Skeletal muscle satellite cell (primary cell): Measurements from ENCODE around the gene MUC5AC.

Source experiments
- H3K27me3 ChIP-seq: 2 replicates; pipeline ENCODE4 v1.7.0; 2013; ENCODE audit warnings: low read length; ENCODE audit not compliant: control insufficient read depth, insufficient read depth
- H3K36me3 ChIP-seq: 2 replicates; pipeline ENCODE4 v1.7.0; 2013; ENCODE audit warnings: mild to moderate bottlenecking, control low read depth, low read length; ENCODE audit not compliant: insufficient read depth
- H3K4me1 ChIP-seq: 2 replicates; pipeline ENCODE4 v1.7.0; 2013; ENCODE audit warnings: low read length; ENCODE audit not compliant: control insufficient read depth, insufficient read depth
- H3K4me2 ChIP-seq: 2 replicates; pipeline ENCODE4 v1.7.0; 2013; ENCODE audit warnings: mild to moderate bottlenecking, low read length
- H3K4me3 ChIP-seq: 2 replicates; pipeline ENCODE4 v1.7.0; 2013; ENCODE audit warnings: low read length
- H3K9ac ChIP-seq: 2 replicates; pipeline ENCODE4 v1.7.0; 2013; ENCODE audit warnings: mild to moderate bottlenecking, low read depth, low read length, moderate library complexity
- H3K9me3 ChIP-seq: replicated peaks from 2 replicates; pipeline ENCODE4 v1.7.0; 2013; ENCODE audit warnings: mild to moderate bottlenecking, control low read depth, low read length

The MUC5AC gene

GRCh38 chr11:1230456-1231395 is 73.0 kb downstream of the MUC5AC start:
- peaks cover 4% of the 10 kb centered on the region for H3K27me3 ChIP-seq
- H3K9ac ChIP-seq: no peak overlapping the region
- no peak overlapping the region for H3K4me3 ChIP-seq
- H3K36me3 ChIP-seq: no peaks in the 10 kb centered on the region
- no peaks in the 10 kb centered on the region for H3K9me3 ChIP-seq
- H3K4me1 ChIP-seq: no peaks in the 10 kb centered on the region
- H3K4me2 ChIP-seq: no peak overlapping the region

GRCh38 chr11:1231396-1232020 is 73.8 kb downstream of the MUC5AC start:
- H3K27me3 ChIP-seq: peaks cover 2% of the 10 kb centered on the region
- no peaks in the 10 kb centered on the region for H3K4me1 ChIP-seq
- H3K36me3 ChIP-seq: no peaks in the 10 kb centered on the region
- no peak overlapping the region for H3K4me2 ChIP-seq
- no peak overlapping the region for H3K4me3 ChIP-seq
- no peaks in the 10 kb centered on the region for H3K9me3 ChIP-seq
- no peak overlapping the region for H3K9ac ChIP-seq

- H3K9ac ChIP-seq: no peak overlapping the region
- H3K4me2 ChIP-seq: no peak overlapping the region
- no peaks in the 10 kb centered on the region for H3K36me3 ChIP-seq
- H3K4me3 ChIP-seq: no peak overlapping the region
- H3K27me3 ChIP-seq: peaks cover 3% of the 10 kb centered on the region
- H3K4me1 ChIP-seq: no peaks in the 10 kb centered on the region
- H3K9me3 ChIP-seq: no peaks in the 10 kb centered on the region
These were observed 74.5 kb downstream of the MUC5AC start for GRCh38 chr11:1232021-1232882.

- Histone ChIP-seq H3K9ac (no peak overlapping the region), H3K4me1 (no peaks in the 10 kb centered on the region), H3K9me3 (no peaks in the 10 kb centered on the region), H3K36me3 (no peaks in the 10 kb centered on the region), H3K4me3 (no peak overlapping the region), H3K27me3 (peaks cover 3% of the 10 kb centered on the region), H3K4me2 (no peak overlapping the region)
These were observed 75.1 kb downstream of the MUC5AC start for GRCh38 chr11:1232883-1233321.

GRCh38 chr11:1233351-1234053 is 75.7 kb downstream of the MUC5AC start:
- no peak overlapping the region for H3K9ac ChIP-seq

GRCh38 chr11:1234054-1234720 is 76.4 kb downstream of the MUC5AC start:
- no peaks in the 10 kb centered on the region for H3K4me1 ChIP-seq
- no peaks in the 10 kb centered on the region for H3K9me3 ChIP-seq
- no peak overlapping the region for H3K4me2 ChIP-seq
- H3K9ac ChIP-seq: no peak overlapping the region
- H3K4me3 ChIP-seq: no peak overlapping the region
- H3K27me3 ChIP-seq: peaks cover 3% of the 10 kb centered on the region
- H3K36me3 ChIP-seq: no peaks in the 10 kb centered on the region

More at GRCh38 chr11:1233351-1234053, 75.7 kb downstream of the MUC5AC start:
- Histone ChIP-seq H3K36me3 (no peaks in the 10 kb centered on the region), H3K9me3 (no peaks in the 10 kb centered on the region), H3K4me3 (no peak overlapping the region), H3K4me2 (no peak overlapping the region), H3K27me3 (peaks cover 3% of the 10 kb centered on the region), H3K4me1 (no peaks in the 10 kb centered on the region)

- H3K9me3 ChIP-seq: no peaks in the 10 kb centered on the region
- no peak overlapping the region for H3K4me2 ChIP-seq
- peaks cover 3% of the 10 kb centered on the region for H3K27me3 ChIP-seq
- no peaks in the 10 kb centered on the region for H3K4me1 ChIP-seq
- H3K36me3 ChIP-seq: no peaks in the 10 kb centered on the region
- no peak overlapping the region for H3K4me3 ChIP-seq
- H3K9ac ChIP-seq: no peak overlapping the region
These were observed 77.1 kb downstream of the MUC5AC start for GRCh38 chr11:1234771-1235305.

GRCh38 chr11:1235306-1235900 is 77.7 kb downstream of the MUC5AC start:
- Histone ChIP-seq H3K27me3 (peaks cover 3% of the 10 kb centered on the region), H3K4me3 (no peak overlapping the region), H3K9ac (no peak overlapping the region), H3K9me3 (no peaks in the 10 kb centered on the region), H3K36me3 (no peaks in the 10 kb centered on the region), H3K4me2 (no peak overlapping the region), H3K4me1 (no peaks in the 10 kb centered on the region)

GRCh38 chr11:1235901-1236315 is 78.2 kb downstream of the MUC5AC start:
- Histone ChIP-seq H3K27me3 (peaks cover 3% of the 10 kb centered on the region), H3K4me1 (no peaks in the 10 kb centered on the region), H3K9ac (no peak overlapping the region), H3K36me3 (no peaks in the 10 kb centered on the region), H3K4me3 (no peak overlapping the region), H3K9me3 (no peaks in the 10 kb centered on the region), H3K4me2 (no peak overlapping the region)
